Activated T-cell treated with anti-CD3 and anti-CD28 coated beads, Interleukin-2, amount 50 U/mL, for 1 hour (primary cell): ENCODE measurements around the gene B2M.
A peak's percentile ranks its signal among the peaks of the same experiment; 100 is the strongest.
"Not testable (repeated sequence)": the region's sequence is repeated elsewhere in the genome, so short reads cannot be mapped to it uniquely, and the experiment has no call there.

Source experiments
- DNase-seq: peaks from one replicate; pipeline ENCODE4 v3.0.0-alpha.2; 2020

The B2M gene

GRCh38 chr15:44700676-44701075 lies 10.6 kb upstream of the B2M start:
- not testable (repeated sequence) for DNase-seq

DNA sequence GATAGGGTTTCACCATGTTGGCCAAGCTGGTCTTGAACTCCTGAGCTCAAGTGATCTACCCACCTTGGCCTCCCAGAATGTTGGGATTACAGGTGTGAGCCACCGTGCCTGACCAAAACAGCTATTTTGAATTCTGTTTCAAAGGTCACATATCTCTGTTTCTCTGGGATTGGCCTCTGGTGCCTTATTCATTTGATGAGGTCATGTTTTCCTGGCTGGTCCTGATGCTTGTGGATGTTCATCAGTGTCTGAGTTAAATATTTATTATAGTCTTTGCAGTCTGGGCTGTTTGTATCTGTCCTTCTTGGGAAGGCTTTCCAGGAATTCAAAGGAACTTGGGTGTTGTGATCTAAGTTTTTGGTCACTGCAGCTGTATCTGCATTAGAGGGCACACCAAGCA lies 5.3 kb upstream of the B2M start:
- no peak for DNase-seq

- DNase-seq, result no peak
These were observed 4.9 kb upstream of the B2M start for GRCh38 chr15:44706401-44706800.

DNA sequence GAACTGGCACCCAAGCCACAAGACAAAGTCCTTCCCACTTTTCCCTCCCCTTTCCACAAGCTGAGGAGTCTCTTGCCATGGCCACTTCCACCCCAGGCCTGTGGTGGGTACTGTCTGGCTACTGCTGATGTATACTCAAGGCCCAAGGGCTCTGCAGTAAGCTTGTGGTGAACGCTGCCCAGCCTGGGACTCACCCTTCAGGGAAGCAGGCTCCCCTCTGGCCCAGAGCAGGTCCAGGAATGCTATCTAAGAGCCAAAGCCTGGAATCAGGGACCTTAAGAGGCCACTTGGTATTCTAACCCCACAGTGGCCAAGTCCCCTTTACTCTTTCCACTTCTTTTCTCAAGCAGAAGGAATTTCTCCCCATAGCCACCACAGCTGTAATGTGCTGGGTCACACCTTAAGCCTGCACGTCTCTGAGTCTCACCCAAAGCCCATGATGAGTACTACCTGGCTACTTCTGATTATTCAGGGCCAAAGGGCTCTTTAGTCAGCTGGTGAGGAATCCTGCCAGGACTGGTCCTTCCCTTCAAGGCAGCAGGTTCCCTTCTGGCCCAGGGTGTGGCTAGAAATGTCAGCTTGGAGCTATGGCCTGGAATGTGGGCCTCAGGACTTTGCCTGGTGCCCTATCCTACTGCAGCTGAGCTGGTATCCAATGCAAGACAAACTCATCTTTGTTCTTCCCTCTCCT lies 4.2 kb upstream of the B2M start:
- DNase-seq, result no peak

GRCh38 chr15:44710236-44711095 lies 851 bp upstream of the B2M start:
- peak; percentile 44 for DNase-seq

DNA sequence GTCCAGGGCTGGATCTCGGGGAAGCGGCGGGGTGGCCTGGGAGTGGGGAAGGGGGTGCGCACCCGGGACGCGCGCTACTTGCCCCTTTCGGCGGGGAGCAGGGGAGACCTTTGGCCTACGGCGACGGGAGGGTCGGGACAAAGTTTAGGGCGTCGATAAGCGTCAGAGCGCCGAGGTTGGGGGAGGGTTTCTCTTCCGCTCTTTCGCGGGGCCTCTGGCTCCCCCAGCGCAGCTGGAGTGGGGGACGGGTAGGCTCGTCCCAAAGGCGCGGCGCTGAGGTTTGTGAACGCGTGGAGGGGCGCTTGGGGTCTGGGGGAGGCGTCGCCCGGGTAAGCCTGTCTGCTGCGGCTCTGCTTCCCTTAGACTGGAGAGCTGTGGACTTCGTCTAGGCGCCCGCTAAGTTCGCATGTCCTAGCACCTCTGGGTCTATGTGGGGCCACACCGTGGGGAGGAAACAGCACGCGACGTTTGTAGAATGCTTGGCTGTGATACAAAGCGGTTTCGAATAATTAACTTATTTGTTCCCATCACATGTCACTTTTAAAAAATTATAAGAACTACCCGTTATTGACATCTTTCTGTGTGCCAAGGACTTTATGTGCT lies 527 bp downstream of the B2M start:
- DNase-seq, result peak; percentile 66

GRCh38 chr15:44712346-44713005 lies 1.2 kb downstream of the B2M start:
- DNase-seq, result peak; percentile 60

GRCh38 chr15:44713006-44713966 lies 2.0 kb downstream of the B2M start:
- DNase-seq, result no peak

DNA sequence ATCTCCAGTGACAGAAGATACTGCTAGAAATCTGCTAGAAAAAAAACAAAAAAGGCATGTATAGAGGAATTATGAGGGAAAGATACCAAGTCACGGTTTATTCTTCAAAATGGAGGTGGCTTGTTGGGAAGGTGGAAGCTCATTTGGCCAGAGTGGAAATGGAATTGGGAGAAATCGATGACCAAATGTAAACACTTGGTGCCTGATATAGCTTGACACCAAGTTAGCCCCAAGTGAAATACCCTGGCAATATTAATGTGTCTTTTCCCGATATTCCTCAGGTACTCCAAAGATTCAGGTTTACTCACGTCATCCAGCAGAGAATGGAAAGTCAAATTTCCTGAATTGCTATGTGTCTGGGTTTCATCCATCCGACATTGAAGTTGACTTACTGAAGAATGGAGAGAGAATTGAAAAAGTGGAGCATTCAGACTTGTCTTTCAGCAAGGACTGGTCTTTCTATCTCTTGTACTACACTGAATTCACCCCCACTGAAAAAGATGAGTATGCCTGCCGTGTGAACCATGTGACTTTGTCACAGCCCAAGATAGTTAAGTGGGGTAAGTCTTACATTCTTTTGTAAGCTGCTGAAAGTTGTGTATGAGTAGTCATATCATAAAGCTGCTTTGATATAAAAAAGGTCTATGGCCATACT lies 4.0 kb downstream of the B2M start:
- no peak for DNase-seq

DNA sequence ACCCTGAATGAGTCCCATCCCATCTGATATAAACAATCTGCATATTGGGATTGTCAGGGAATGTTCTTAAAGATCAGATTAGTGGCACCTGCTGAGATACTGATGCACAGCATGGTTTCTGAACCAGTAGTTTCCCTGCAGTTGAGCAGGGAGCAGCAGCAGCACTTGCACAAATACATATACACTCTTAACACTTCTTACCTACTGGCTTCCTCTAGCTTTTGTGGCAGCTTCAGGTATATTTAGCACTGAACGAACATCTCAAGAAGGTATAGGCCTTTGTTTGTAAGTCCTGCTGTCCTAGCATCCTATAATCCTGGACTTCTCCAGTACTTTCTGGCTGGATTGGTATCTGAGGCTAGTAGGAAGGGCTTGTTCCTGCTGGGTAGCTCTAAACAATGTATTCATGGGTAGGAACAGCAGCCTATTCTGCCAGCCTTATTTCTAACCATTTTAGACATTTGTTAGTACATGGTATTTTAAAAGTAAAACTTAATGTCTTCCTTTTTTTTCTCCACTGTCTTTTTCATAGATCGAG lies 4.5 kb downstream of the B2M start:
- no peak for DNase-seq

- DNase-seq, result no peak
These were observed 5.8 kb downstream of the B2M start for GRCh38 chr15:44716983-44717602.

DNA sequence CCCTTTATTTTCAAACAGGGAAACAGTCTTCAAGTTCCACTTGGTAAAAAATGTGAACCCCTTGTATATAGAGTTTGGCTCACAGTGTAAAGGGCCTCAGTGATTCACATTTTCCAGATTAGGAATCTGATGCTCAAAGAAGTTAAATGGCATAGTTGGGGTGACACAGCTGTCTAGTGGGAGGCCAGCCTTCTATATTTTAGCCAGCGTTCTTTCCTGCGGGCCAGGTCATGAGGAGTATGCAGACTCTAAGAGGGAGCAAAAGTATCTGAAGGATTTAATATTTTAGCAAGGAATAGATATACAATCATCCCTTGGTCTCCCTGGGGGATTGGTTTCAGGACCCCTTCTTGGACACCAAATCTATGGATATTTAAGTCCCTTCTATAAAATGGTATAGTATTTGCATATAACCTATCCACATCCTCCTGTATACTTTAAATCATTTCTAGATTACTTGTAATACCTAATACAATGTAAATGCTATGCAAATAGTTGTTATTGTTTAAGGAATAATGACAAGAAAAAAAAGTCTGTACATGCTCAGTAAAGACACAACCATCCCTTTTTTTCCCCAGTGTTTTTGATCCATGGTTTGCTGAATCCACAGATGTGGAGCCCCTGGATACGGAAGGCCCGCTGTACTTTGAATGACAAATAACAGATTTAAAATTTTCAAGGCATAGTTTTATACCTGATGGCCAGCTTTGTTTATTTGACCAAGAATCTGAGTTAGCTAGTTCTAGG lies 7.0 kb downstream of the B2M start:
- no peak for DNase-seq

DNA sequence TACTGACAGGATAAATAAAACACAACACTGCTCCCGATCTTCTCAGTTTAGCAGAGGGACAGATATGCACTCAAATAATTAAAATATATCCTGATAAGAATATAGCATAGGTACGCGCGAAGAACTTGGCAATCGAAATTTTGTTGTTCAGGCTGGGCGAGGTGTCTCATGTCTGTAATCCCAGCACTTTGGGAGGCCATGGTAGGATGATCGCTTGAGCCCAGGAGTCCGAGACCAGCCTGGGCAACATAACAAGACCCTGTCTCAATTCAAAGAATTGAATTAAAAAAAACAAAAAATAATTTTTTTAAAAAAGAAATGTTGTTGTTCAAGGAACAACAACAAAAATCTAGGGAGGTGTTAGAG lies 7.6 kb downstream of the B2M start:
- no peak for DNase-seq

DNA sequence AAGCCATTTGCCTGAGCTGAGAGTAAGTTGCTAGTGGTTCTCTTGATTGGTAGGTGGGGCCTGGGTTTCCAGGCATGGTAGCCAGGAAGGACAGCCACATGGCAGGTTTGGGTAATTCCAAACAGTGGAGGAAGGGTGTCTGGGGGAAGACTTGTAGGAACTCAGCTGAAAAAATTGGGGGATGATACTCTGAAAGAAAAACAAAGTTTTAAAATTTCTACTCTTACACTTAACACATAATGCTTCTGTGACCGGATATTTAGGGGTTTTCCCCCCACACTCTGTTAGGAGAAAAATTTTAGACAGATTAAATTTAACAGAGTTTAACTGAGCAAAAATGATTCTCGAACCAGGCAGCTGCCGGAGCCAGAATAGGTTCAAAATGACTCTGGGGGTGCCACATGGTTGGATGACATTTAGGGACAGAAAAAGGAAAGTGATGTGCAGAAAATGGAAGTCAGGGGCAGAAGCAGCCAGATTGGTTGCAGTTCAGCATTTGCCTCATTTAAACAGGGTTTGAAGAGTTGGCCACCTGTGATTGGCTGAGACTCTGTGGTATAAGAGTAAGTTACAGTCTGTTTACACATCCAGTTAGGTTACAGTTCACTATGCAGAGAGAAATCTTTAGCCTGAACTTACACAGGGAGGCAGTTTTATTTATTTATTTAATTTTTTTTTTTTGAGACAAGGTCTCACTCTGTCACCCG lies 8.1 kb downstream of the B2M start:
- DNase-seq, result peak; percentile 59

- DNase-seq, result peak; percentile 46
These were observed 8.7 kb downstream of the B2M start for GRCh38 chr15:44720000-44720435.

DNA sequence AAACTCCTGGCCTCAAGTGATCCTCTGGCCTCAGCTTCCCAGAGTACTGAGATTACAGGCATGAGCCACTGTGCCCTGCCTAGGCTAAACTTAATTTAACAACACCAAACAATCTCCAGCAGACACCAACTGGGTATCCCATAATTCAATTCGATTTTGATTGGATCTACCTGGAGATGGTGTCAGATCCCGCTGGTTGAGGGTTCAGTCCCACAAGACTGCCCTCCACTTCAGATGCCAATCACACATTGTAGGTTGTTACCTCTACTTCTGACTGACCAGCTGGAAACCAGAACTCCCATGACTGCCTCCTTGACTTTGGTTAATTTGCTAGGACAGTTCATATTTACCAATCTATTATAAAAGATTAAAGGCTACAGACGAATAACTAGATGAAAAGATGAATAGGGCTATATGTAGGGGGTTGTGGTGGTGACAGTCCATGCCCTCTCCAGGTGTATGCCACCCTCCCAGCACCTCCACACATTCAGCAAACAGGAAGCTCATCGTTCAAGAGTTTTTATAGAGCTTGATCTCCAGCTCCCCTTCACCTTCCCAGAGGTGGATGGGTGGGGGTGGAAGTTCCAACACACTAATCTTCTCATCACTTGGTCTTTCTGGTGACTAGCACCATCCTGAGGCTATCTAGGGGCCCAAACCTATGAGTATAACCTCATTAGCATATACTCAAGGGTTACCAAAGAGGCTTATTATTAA lies 9.3 kb downstream of the B2M start:
- peak; percentile 41 for DNase-seq

DNA sequence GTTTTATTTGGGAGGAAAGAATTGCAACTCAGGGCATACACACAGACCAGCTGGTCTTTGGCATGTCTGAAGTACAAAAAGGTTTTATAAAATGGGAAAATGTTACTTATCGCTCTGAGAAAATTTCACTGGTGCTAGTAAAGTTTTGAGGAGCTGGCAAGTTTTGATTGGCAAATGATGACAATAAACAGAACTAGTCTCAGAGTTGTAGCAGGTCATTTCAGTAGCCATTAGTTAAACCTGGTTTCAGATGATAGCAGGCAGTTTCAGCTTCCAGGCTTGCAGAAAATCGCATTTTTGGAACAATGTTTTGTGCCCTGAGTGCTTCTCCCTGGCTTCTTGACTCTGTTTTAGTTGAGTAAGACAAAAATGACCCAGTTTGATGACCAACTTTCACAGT lies 10.7 kb downstream of the B2M start:
- no peak for DNase-seq

- DNase-seq, result no peak
These were observed 14.8 kb downstream of the B2M start for GRCh38 chr15:44726136-44726535.
